Measurements from ENCODE around the gene OBSCN. TPM values are rescaled to one million over a fixed set of nuclear protein-coding genes. Genes with fewer than 3 reads are reported as not detected.

The OBSCN gene
- total RNA-seq, 6 experiments from 2014 or later = 0.27 to 1.8 (median 0.53) TPM

- no peak for DNase-seq
- H3K9me3 Mint-ChIP-seq = peaks cover 36% of the 10 kb centered on the region
- no peak overlapping the region for H3K27ac Mint-ChIP-seq
- H3K4me1 Mint-ChIP-seq (ENCODE audit: low read depth) = no peaks in the 10 kb centered on the region
- H3K4me3 Mint-ChIP-seq = no peak overlapping the region
- H3K27me3 Mint-ChIP-seq (ENCODE audit: insufficient read depth) = peaks cover 6% of the 10 kb centered on the region
- H3K36me3 Mint-ChIP-seq (ENCODE audit: low read depth) = 0 out of 2 replicates have a peak, but pooled peaks cover 4% of the 10 kb centered on the region
- TF ChIP-seq CTCF (IDR thresholded peaks at IDR 0.05) = no peak
Observed at GRCh38 chr1:228287541-228288425, 79.9 kb downstream of the OBSCN start.

- H3K27me3 Mint-ChIP-seq (ENCODE audit: insufficient read depth) = peaks cover 8% of the 10 kb centered on the region
- H3K9me3 Mint-ChIP-seq = peaks cover 40% of the 10 kb centered on the region
- no peak for TF ChIP-seq CTCF (IDR thresholded peaks at IDR 0.05)
- no peak overlapping the region for H3K4me3 Mint-ChIP-seq
- 0 out of 2 replicates have a peak, but pooled peaks cover 4% of the 10 kb centered on the region for H3K36me3 Mint-ChIP-seq (ENCODE audit: low read depth)
- H3K4me1 Mint-ChIP-seq (ENCODE audit: low read depth) = no peaks in the 10 kb centered on the region
- DNase-seq = no peak
- no peak overlapping the region for H3K27ac Mint-ChIP-seq
Observed at GRCh38 chr1:228288536-228289238, 80.8 kb downstream of the OBSCN start.

GRCh38 chr1:228289239-228289849 is 81.5 kb downstream of the OBSCN start:
- Mint-ChIP-seq H3K4me3 (no peak overlapping the region), H3K27ac (no peak overlapping the region), H3K4me1 (ENCODE audit: low read depth) (no peaks in the 10 kb centered on the region), H3K36me3 (ENCODE audit: low read depth) (0 out of 2 replicates have a peak, but pooled peaks cover 4% of the 10 kb centered on the region), H3K27me3 (ENCODE audit: insufficient read depth) (peaks cover 8% of the 10 kb centered on the region), H3K9me3 (peaks cover 40% of the 10 kb centered on the region)
- DNase-seq = no peak
- TF ChIP-seq CTCF (IDR thresholded peaks at IDR 0.05) = no peak

- Mint-ChIP-seq H3K4me1 (ENCODE audit: low read depth) (no peaks in the 10 kb centered on the region), H3K27ac (no peak overlapping the region), H3K36me3 (ENCODE audit: low read depth) (0 out of 2 replicates have a peak, but pooled peaks cover 3% of the 10 kb centered on the region), H3K4me3 (no peak overlapping the region), H3K9me3 (peaks cover 38% of the 10 kb centered on the region), H3K27me3 (ENCODE audit: insufficient read depth) (peaks cover 8% of the 10 kb centered on the region)
- no peak for DNase-seq
- no peak for TF ChIP-seq CTCF (IDR thresholded peaks at IDR 0.05)
Observed at GRCh38 chr1:228289996-228290881, 82.4 kb downstream of the OBSCN start.
